Measurements from ENCODE around the gene ZNF354C.

The ZNF354C gene

GRCh38 chr5:179129607-179130071, 69.5 kb downstream of the ZNF354C start:
- no peak for DNase-seq

DNA sequence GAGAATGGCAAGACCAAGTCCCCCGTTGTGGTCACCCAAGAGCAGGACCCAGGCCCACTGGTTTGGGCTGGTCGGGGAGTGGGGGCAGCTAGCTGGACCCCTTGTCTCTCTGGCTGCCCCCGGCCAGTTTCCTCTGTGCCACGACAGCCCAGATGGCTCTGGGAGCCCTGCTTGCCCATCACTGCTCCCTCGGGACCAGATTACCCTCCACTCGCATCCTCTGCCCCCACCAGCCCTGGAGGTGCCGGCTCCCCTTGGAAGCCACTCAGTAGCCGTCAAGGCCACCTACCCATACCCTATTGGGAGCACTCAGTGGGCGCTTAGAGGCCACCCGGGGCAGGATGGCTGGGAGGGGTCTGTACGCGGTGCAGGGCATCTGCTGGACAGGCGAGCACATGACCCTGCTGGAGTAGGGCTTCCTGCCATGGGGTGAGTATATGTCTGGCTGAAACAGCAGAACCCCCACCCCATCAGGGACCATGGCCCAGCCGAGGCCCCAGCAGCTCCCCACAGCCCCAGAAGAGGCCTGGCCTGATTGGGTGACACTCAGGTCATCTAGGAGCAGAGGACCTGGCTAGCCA, 70.0 kb downstream of the ZNF354C start:
- DNase-seq, result no peak

- no peak for DNase-seq
Measured at GRCh38 chr5:179131321-179131835, 71.2 kb downstream of the ZNF354C start.

- no peak for DNase-seq
Measured at GRCh38 chr5:179131886-179132585, 71.9 kb downstream of the ZNF354C start.

DNA sequence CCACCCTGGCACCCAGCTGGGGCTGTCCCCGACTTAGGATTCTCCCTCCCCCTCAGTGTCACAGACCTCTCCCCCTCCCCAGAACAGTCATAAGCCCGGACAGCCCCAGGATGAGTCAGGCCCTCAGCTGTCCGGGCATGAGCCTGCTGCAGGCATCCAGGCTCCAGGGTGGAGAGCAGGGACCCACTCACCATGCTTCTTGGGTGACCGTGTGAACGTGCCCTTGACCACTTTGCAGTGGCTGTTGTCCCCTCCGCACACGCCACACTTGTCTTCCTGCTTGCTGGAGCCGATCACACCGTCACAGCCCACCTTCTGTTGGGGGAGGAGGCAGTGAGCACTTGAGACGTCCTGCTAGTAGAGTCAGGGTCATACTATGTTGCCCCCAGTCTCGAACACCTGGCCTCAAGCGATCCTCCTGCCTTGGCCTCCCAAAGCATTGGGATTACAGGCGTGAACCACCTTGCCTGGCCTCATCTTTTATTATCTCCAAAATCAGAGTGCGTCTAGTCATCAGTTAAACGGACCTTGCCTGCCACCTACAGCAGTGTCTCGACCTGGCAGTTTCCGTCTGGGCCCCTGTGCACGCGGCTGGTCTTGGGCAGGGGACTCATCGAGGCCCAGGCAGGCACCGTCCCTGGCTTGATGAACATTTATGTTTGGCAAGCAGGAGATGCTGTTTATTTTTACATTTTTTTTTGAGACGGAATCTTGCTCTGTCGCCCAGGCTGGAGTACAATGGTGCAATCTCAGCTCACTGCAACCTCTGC, 72.6 kb downstream of the ZNF354C start:
- no peak for DNase-seq

Data from NCI-H446 treated with DMSO at 0.1 percent for 48 hours (cell line).